NB4 (cell line): Measurements from ENCODE around the gene KCNH3.

ENCODE experiments used
- CTCF ChIP-seq: IDR thresholded peaks from one replicate; pipeline ENCODE4 v1.5.1; 2012; ENCODE audit warnings: low read depth, low read length
- MAX ChIP-seq: IDR thresholded peaks from 2 replicates; pipeline ENCODE4 v1.6.1; 2011; ENCODE audit warnings: low read depth, low read length
- POLR2A ChIP-seq: IDR thresholded peaks from 2 replicates; pipeline ENCODE4 v1.6.1; 2011; ENCODE audit warnings: mild to moderate bottlenecking; ENCODE audit not compliant: insufficient read length; ENCODE audit errors: extremely low read depth

GRCh38 chr12:49566361-49566760 lies 27.5 kb downstream of the KCNH3 start:
- no peak for TF ChIP-seq CTCF
- no peak for TF ChIP-seq POLR2A
- no peak for TF ChIP-seq MAX
